ENCODE results near the gene SNED1.

The SNED1 gene

GRCh38 chr2:240997856-240998705 lies at the start of gene SNED1:
Gene SNED1, plus strand, starts transcription at chr2:240998618. Its CDS starts 220 bp downstream, at chr2:240998838.
- peak; percentile 80 for DNase-seq

- peak; percentile 26 for DNase-seq
Measured at GRCh38 chr2:240948905-240949790, 49.3 kb upstream of the SNED1 start.

GRCh38 chr2:240949791-240950705 lies 48.4 kb upstream of the SNED1 start:
- peak; percentile 12 for DNase-seq

- no peak for DNase-seq
Measured at GRCh38 chr2:240951045-240951594, 47.3 kb upstream of the SNED1 start.

GRCh38 chr2:240952496-240953246 lies 45.7 kb upstream of the SNED1 start:
- no peak for DNase-seq

- DNase-seq: no peak
Measured at GRCh38 chr2:240953426-240954410, 44.7 kb upstream of the SNED1 start.

- DNase-seq: peak; percentile 15
Measured at GRCh38 chr2:240954436-240955305, 43.7 kb upstream of the SNED1 start.

- peak; percentile 11 for DNase-seq
Measured at GRCh38 chr2:240955306-240956170, 42.9 kb upstream of the SNED1 start.

GRCh38 chr2:240956171-240956934 lies 42.1 kb upstream of the SNED1 start:
- peak; percentile 40 for DNase-seq

- DNase-seq: peak; percentile 63
Measured at GRCh38 chr2:240956935-240957655, 41.3 kb upstream of the SNED1 start.

- peak; percentile 68 for DNase-seq
Measured at GRCh38 chr2:240957656-240958365, 40.6 kb upstream of the SNED1 start.

- peak; percentile 45 for DNase-seq
Measured at GRCh38 chr2:240958366-240959213, 39.8 kb upstream of the SNED1 start.

GRCh38 chr2:240959214-240959940 lies 39.0 kb upstream of the SNED1 start:
- DNase-seq: peak; percentile 28

- peak; percentile 21 for DNase-seq
Measured at GRCh38 chr2:240959941-240960308, 38.5 kb upstream of the SNED1 start.
